Measurements from ENCODE around the gene AP2B1.
"Not testable (repeated sequence)": the region's sequence is repeated elsewhere in the genome, so short reads cannot be mapped to it uniquely, and the experiment has no call there.

AP2B1 gene

GRCh38 chr17:35578197-35578928 is 8.8 kb upstream of the AP2B1 start, which contains the start of gene PEX12:
PEX12 (minus strand) TSS chr17:35578571; CDS start chr17:35578021, 550 bp downstream.
- DNase-seq: peak; percentile 83 to 87

GRCh38 chr17:35578929-35579432 is 8.1 kb upstream of the AP2B1 start:
- DNase-seq: no peak

- DNase-seq: no peak
Observed at GRCh38 chr17:35584061-35584460, 3.1 kb upstream of the AP2B1 start.

GRCh38 chr17:35586569-35587073 is 501 bp upstream of the AP2B1 start:
- DNase-seq: peak in 1 of 2 experiments; percentile 16

GRCh38 chr17:35588196-35588920 is 1.2 kb downstream of the AP2B1 start:
- DNase-seq: no peak

GRCh38 chr17:35596072-35596471 is 8.9 kb downstream of the AP2B1 start:
- DNase-seq: no peak

GRCh38 chr17:35596530-35597233 is 9.6 kb downstream of the AP2B1 start:
- no peak for DNase-seq

GRCh38 chr17:35597604-35598003 is 10.5 kb downstream of the AP2B1 start:
- DNase-seq: no peak

GRCh38 chr17:35603674-35604073 is 16.6 kb downstream of the AP2B1 start:
- no peak for DNase-seq

GRCh38 chr17:35605678-35606077 is 18.6 kb downstream of the AP2B1 start:
- no peak for DNase-seq

- DNase-seq: no peak
Observed at GRCh38 chr17:35607239-35607847, 20.2 kb downstream of the AP2B1 start.

- DNase-seq: no peak
Observed at GRCh38 chr17:35609831-35610230, 22.7 kb downstream of the AP2B1 start.

GRCh38 chr17:35610746-35611145 is 23.6 kb downstream of the AP2B1 start:
- DNase-seq: not testable (repeated sequence)

- peak; percentile 23 to 41 for DNase-seq
Observed at GRCh38 chr17:35612924-35613521, 25.9 kb downstream of the AP2B1 start.

- DNase-seq: no peak
Observed at GRCh38 chr17:35614810-35615209, 27.7 kb downstream of the AP2B1 start.

- DNase-seq: no peak
Observed at GRCh38 chr17:35616536-35616935, 29.4 kb downstream of the AP2B1 start.

GRCh38 chr17:35617505-35617904 is 30.4 kb downstream of the AP2B1 start:
- no peak for DNase-seq

GRCh38 chr17:35618628-35619027 is 31.5 kb downstream of the AP2B1 start:
- no peak for DNase-seq

GRCh38 chr17:35621768-35622167 is 34.6 kb downstream of the AP2B1 start:
- DNase-seq: no peak

GRCh38 chr17:35627417-35627816 is 40.3 kb downstream of the AP2B1 start:
- no peak for DNase-seq

- DNase-seq: no peak
Observed at GRCh38 chr17:35630530-35631148, 43.5 kb downstream of the AP2B1 start.

GRCh38 chr17:35641032-35641431 is 53.9 kb downstream of the AP2B1 start:
- DNase-seq: no peak
